Osteocyte (in vitro differentiated cells): ENCODE data around the gene TACO1. TPM values are rescaled to one million over a fixed set of nuclear protein-coding genes. Genes with fewer than 3 reads are reported as not detected.

Experiments used
- DNase-seq: peaks from one replicate; pipeline ENCODE4 v3.0.0; 2021; ENCODE audit warnings: mixed read lengths; ENCODE audit not compliant: unreplicated experiment; ENCODE audit errors: extremely low spot score
- H3K27ac Mint-ChIP-seq: one replicate; pipeline ENCODE4 v1.8.0; 2021; ENCODE audit warnings: mild to moderate bottlenecking, mixed read lengths; ENCODE audit not compliant: unreplicated experiment
- H3K27me3 Mint-ChIP-seq: one replicate; pipeline ENCODE4 v1.8.0; 2021; ENCODE audit warnings: mixed read lengths; ENCODE audit not compliant: unreplicated experiment
- H3K36me3 Mint-ChIP-seq: one replicate; pipeline ENCODE4 v1.8.0; 2021; ENCODE audit warnings: mixed read lengths; ENCODE audit not compliant: unreplicated experiment
- H3K4me1 Mint-ChIP-seq: one replicate; pipeline ENCODE4 v1.8.0; 2021; ENCODE audit warnings: mixed read lengths; ENCODE audit not compliant: unreplicated experiment
- H3K4me3 Mint-ChIP-seq: one replicate; pipeline ENCODE4 v1.8.0; 2021; ENCODE audit warnings: mild to moderate bottlenecking, moderate library complexity, mixed read lengths; ENCODE audit not compliant: unreplicated experiment
- H3K9me3 Mint-ChIP-seq: one replicate; pipeline ENCODE4 v1.8.0; 2021; ENCODE audit warnings: mixed read lengths; ENCODE audit not compliant: unreplicated experiment
- total RNA-seq: library from RNA; stranded (reverse); gene quantifications from 2 replicates; pipeline ENCODE4 v1.2.1, GENCODE V29; 2021
- TF ChIP-seq, protein P1 (sequence below): fragments of 200-600 bp; sonication (generic); IDR thresholded peaks from 2 replicates; pipeline ENCODE4 v1.5.0; 2021; ENCODE audit warnings: antibody characterized with exemption, mild to moderate bottlenecking, moderate library complexity

TACO1 gene
- total RNA-seq, 1 donor from 2014 or later: 20.9 TPM

- Mint-ChIP-seq H3K36me3 (peaks cover 7% of the 10 kb centered on the region), H3K27ac (peak overlapping the region; percentile 31), H3K9me3 (peaks cover 8% of the 10 kb centered on the region), H3K4me3 (no peak overlapping the region), H3K27me3 (no peaks in the 10 kb centered on the region), H3K4me1 (peaks cover 3% of the 10 kb centered on the region)
- DNase-seq: no peak
- TF ChIP-seq, protein P1, sequence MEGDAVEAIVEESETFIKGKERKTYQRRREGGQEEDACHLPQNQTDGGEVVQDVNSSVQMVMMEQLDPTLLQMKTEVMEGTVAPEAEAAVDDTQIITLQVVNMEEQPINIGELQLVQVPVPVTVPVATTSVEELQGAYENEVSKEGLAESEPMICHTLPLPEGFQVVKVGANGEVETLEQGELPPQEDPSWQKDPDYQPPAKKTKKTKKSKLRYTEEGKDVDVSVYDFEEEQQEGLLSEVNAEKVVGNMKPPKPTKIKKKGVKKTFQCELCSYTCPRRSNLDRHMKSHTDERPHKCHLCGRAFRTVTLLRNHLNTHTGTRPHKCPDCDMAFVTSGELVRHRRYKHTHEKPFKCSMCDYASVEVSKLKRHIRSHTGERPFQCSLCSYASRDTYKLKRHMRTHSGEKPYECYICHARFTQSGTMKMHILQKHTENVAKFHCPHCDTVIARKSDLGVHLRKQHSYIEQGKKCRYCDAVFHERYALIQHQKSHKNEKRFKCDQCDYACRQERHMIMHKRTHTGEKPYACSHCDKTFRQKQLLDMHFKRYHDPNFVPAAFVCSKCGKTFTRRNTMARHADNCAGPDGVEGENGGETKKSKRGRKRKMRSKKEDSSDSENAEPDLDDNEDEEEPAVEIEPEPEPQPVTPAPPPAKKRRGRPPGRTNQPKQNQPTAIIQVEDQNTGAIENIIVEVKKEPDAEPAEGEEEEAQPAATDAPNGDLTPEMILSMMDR: no peak
These were observed 38.9 kb upstream of the TACO1 start for GRCh38 chr17:63561819-63562218.

DNA sequence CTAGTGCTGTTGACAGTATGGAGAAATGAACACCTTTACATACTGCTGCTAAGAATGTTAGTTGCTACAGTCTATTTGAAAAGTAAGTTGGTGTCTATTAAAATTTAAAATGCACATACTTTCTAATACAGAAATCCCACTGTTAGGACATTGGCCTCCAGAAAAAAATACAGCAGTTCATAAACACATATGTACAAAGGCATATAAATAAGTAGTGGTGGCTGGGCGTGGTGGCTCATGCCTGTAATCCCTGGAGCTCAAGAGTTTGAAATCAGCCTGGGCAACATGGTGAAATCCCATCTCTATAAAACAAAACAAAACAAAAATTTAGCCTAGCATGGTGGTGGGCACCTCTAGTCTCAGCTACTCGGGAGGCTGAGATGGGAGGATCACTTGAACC, 37.4 kb upstream of the TACO1 start:
- Mint-ChIP-seq H3K4me3 (no peak overlapping the region), H3K4me1 (peaks cover 4% of the 10 kb centered on the region), H3K36me3 (no peaks in the 10 kb centered on the region), H3K27ac (no peak overlapping the region), H3K27me3 (no peaks in the 10 kb centered on the region), H3K9me3 (no peaks in the 10 kb centered on the region)
- DNase-seq: no peak
- TF ChIP-seq, protein P1: no peak

GRCh38 chr17:63564562-63564961, 36.1 kb upstream of the TACO1 start:
- H3K4me1 Mint-ChIP-seq: peaks cover 7% of the 10 kb centered on the region
- TF ChIP-seq, protein P1: no peak
- H3K27me3 Mint-ChIP-seq: no peaks in the 10 kb centered on the region
- H3K36me3 Mint-ChIP-seq: no peaks in the 10 kb centered on the region
- H3K27ac Mint-ChIP-seq: no peak overlapping the region
- H3K9me3 Mint-ChIP-seq: no peaks in the 10 kb centered on the region
- no peak overlapping the region for H3K4me3 Mint-ChIP-seq
- no peak for DNase-seq

DNA sequence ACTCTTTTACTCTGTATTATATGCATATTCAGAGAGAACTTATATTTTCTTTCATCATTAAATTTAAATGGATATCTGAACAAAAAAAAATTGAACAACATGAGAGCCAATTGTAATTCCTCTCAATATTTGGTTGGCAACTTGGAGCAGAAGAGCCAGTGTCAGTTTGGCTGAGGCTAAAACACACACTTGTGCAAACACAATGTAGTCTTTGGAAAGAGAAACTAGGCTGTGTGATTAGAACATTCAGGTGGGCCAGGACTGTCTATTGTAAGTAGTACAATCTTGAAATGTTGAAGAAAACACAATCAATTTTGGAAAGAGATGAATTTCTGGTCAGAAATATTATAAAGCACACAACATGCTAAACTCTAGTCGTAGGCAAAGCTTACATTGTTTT, 33.5 kb upstream of the TACO1 start:
- TF ChIP-seq, protein P1: no peak
- DNase-seq: no peak
- no peaks in the 10 kb centered on the region for H3K9me3 Mint-ChIP-seq
- H3K4me3 Mint-ChIP-seq: no peak overlapping the region
- no peak overlapping the region for H3K27ac Mint-ChIP-seq
- no peaks in the 10 kb centered on the region for H3K36me3 Mint-ChIP-seq
- no peaks in the 10 kb centered on the region for H3K27me3 Mint-ChIP-seq
- peaks cover 7% of the 10 kb centered on the region for H3K4me1 Mint-ChIP-seq

DNA sequence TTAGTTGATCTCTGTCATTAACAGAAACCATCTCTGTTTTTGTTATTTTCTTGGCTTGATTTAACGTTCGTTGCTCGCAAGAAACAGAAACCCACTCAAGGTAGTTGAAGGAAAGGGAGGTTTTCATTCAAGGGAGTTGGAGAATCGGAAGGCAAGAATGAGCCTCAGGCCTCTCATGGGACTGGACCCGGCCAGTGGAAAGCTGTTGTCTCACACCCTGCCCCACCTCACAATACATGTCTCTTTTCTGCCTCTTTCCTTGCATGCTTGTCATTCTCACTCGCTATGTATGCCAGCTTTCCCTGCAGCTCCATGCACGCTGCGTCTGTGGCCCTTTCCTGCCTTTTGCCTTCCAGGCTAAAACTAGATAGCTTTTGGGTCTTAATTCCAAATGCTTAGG, 32.1 kb upstream of the TACO1 start:
- H3K27me3 Mint-ChIP-seq: no peaks in the 10 kb centered on the region
- TF ChIP-seq, protein P1: no peak
- H3K27ac Mint-ChIP-seq: no peak overlapping the region
- no peaks in the 10 kb centered on the region for H3K36me3 Mint-ChIP-seq
- no peak for DNase-seq
- no peak overlapping the region for H3K4me3 Mint-ChIP-seq
- H3K9me3 Mint-ChIP-seq: no peaks in the 10 kb centered on the region
- peaks cover 5% of the 10 kb centered on the region for H3K4me1 Mint-ChIP-seq
